HFFc6 (cell line): ENCODE measurements around the gene SEZ6L. TPM values are rescaled to one million over a fixed set of nuclear protein-coding genes. Genes with fewer than 3 reads are reported as not detected.

Source experiments
- DNase-seq: peaks from one replicate; pipeline ENCODE4 v3.0.0-alpha.2; 2018
- H3K27ac Mint-ChIP-seq: 2 replicates; pipeline ENCODE4 v1.8.0; 2020; ENCODE audit warnings: mild to moderate bottlenecking, mixed read lengths
- H3K27me3 Mint-ChIP-seq: 2 replicates; pipeline ENCODE4 v1.8.0; 2021; ENCODE audit warnings: mild to moderate bottlenecking, moderate library complexity, mixed read lengths; ENCODE audit not compliant: insufficient read depth
- H3K36me3 Mint-ChIP-seq: 2 replicates; pipeline ENCODE4 v1.8.0; 2021; ENCODE audit warnings: low read depth, mixed read lengths
- H3K4me1 Mint-ChIP-seq: 2 replicates; pipeline ENCODE4 v1.8.0; 2020; ENCODE audit warnings: low read depth, mixed read lengths
- H3K4me3 Mint-ChIP-seq: 2 replicates; pipeline ENCODE4 v1.8.0; 2020; ENCODE audit warnings: mild to moderate bottlenecking, moderate library complexity, mixed read lengths
- H3K9me3 Mint-ChIP-seq: 2 replicates; pipeline ENCODE4 v1.8.0; 2020; ENCODE audit warnings: mild to moderate bottlenecking, mixed read lengths
- CTCF ChIP-seq: fragments of 200-600 bp; sonication (generic); IDR thresholded peaks from 2 replicates; pipeline ENCODE4 v1.5.0; 2021; ENCODE audit warnings: antibody characterized with exemption, mild to moderate bottlenecking
- total RNA-seq, 6 experiments: library from RNA; stranded (reverse); fragmentation: NEBNext Ultra II Directional; extraction: Animal tissue kit (Norgen Biotek cat#: 25700); gene quantifications; 2 replicates in 1 of 6; 3 replicates in 5 of 6; pipeline ENCODE4 v1.2.3, GENCODE V29; 2021

Gene SEZ6L
- total RNA-seq, 6 experiments from 2014 or later = not detected

DNA sequence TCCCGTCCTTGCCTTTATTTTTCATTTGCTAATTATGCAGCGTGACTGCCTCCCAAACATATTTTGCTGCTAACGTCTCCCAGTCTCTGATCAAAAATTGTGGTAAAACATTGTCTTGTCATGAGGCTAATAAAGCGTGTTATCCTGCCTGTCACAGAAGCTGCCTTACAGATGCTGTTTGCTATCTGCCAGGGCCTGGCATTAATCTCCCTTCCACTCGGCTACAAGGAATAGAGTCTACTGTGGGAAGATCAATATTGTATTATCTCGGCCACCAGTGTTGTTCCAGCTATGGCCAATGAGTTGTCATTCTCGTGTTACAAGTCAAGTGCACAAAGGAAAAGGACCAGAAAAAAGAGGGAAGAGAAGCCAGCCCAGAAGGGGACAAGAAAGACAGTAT is 100.3 kb downstream of the SEZ6L start:
- H3K9me3 Mint-ChIP-seq = peaks cover 20% of the 10 kb centered on the region
- no peaks in the 10 kb centered on the region for H3K36me3 Mint-ChIP-seq
- no peak for DNase-seq
- TF ChIP-seq CTCF = no peak
- no peak overlapping the region for H3K4me3 Mint-ChIP-seq
- no peaks in the 10 kb centered on the region for H3K27me3 Mint-ChIP-seq
- H3K27ac Mint-ChIP-seq = no peak overlapping the region
- H3K4me1 Mint-ChIP-seq = no peaks in the 10 kb centered on the region

DNA sequence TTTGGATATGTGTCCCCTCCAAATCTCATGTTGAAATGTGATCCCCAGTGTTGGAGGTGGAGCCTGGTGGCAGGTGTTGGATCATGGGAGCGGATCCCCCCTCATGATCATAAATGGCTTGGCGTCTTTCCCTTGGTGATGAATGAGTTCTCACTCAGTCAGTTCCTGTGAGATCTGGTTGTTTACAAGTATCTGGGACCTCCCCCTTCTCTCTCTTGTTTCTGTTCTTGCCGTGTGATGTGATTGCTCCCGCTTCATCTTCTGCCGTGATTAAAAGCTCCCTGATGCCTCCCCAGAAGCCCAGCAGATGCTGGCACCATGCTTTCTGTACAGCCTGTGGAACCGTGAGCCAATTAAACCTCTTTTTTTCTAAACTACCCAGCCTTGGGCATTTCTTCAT is 102.2 kb downstream of the SEZ6L start:
- no peak for TF ChIP-seq CTCF
- H3K36me3 Mint-ChIP-seq = no peaks in the 10 kb centered on the region
- H3K9me3 Mint-ChIP-seq = peaks cover 14% of the 10 kb centered on the region
- no peak for DNase-seq
- no peaks in the 10 kb centered on the region for H3K27me3 Mint-ChIP-seq
- H3K4me1 Mint-ChIP-seq = no peaks in the 10 kb centered on the region
- H3K27ac Mint-ChIP-seq = no peak overlapping the region
- no peak overlapping the region for H3K4me3 Mint-ChIP-seq

- Mint-ChIP-seq H3K27me3 (no peaks in the 10 kb centered on the region), H3K36me3 (no peaks in the 10 kb centered on the region)
- TF ChIP-seq CTCF = no peak
Measured at GRCh38 chr22:26273011-26273675, 103.9 kb downstream of the SEZ6L start.

GRCh38 chr22:26276529-26277160 is 107.4 kb downstream of the SEZ6L start:
- Mint-ChIP-seq H3K4me1 (no peaks in the 10 kb centered on the region), H3K36me3 (no peaks in the 10 kb centered on the region), H3K27me3 (no peaks in the 10 kb centered on the region), H3K4me3 (no peak overlapping the region), H3K27ac (no peak overlapping the region), H3K9me3 (peaks cover 4% of the 10 kb centered on the region)
- no peak for DNase-seq
- TF ChIP-seq CTCF = no peak

More at GRCh38 chr22:26273011-26273675, 103.9 kb downstream of the SEZ6L start:
- Mint-ChIP-seq H3K27ac (no peak overlapping the region), H3K9me3 (peaks cover 6% of the 10 kb centered on the region), H3K4me1 (no peaks in the 10 kb centered on the region), H3K4me3 (no peak overlapping the region)
- DNase-seq = no peak

- peaks cover 4% of the 10 kb centered on the region for H3K9me3 Mint-ChIP-seq
- no peaks in the 10 kb centered on the region for H3K4me1 Mint-ChIP-seq
- no peaks in the 10 kb centered on the region for H3K27me3 Mint-ChIP-seq
- H3K4me3 Mint-ChIP-seq = no peak overlapping the region
- no peak for DNase-seq
- TF ChIP-seq CTCF = no peak
- H3K36me3 Mint-ChIP-seq = no peaks in the 10 kb centered on the region
- H3K27ac Mint-ChIP-seq = no peak overlapping the region
Measured at GRCh38 chr22:26281941-26282340, 112.7 kb downstream of the SEZ6L start.
